ENCODE data around the gene GALNT17. TPM values are rescaled to one million over a fixed set of nuclear protein-coding genes. Genes with fewer than 3 reads are reported as not detected.

The GALNT17 gene
- total RNA-seq, 1 donor from 2014 or later = 2.2 TPM

GRCh38 chr7:71385330-71385729, 253.4 kb downstream of the GALNT17 start:
- DNase-seq (ENCODE audit: low spot score) = no peak

- DNase-seq (ENCODE audit: low spot score) = no peak
Observed at GRCh38 chr7:71386152-71386785, 254.3 kb downstream of the GALNT17 start.

GRCh38 chr7:71388181-71388580, 256.2 kb downstream of the GALNT17 start:
- DNase-seq (ENCODE audit: low spot score) = no peak

- DNase-seq (ENCODE audit: low spot score) = no peak
Observed at GRCh38 chr7:71389976-71390375, 258.0 kb downstream of the GALNT17 start.

- no peak for DNase-seq (ENCODE audit: low spot score)
Observed at GRCh38 chr7:71393661-71394060, 261.7 kb downstream of the GALNT17 start.

- DNase-seq (ENCODE audit: low spot score) = no peak
Observed at GRCh38 chr7:71402684-71403083, 270.7 kb downstream of the GALNT17 start.

GRCh38 chr7:71403202-71403946, 271.4 kb downstream of the GALNT17 start:
- no peak for DNase-seq (ENCODE audit: low spot score)

- DNase-seq (ENCODE audit: low spot score) = no peak
Observed at GRCh38 chr7:71404726-71405345, 272.9 kb downstream of the GALNT17 start.

- no peak for DNase-seq (ENCODE audit: low spot score)
Observed at GRCh38 chr7:71408271-71408670, 276.3 kb downstream of the GALNT17 start.

GRCh38 chr7:71409550-71410157, 277.7 kb downstream of the GALNT17 start:
- DNase-seq (ENCODE audit: low spot score) = no peak

- DNase-seq (ENCODE audit: low spot score) = no peak
Observed at GRCh38 chr7:71411475-71411874, 279.5 kb downstream of the GALNT17 start.

- no peak for DNase-seq (ENCODE audit: low spot score)
Observed at GRCh38 chr7:71414490-71414889, 282.5 kb downstream of the GALNT17 start.

GRCh38 chr7:71419546-71420337, 287.8 kb downstream of the GALNT17 start:
- DNase-seq (ENCODE audit: low spot score) = no peak

GRCh38 chr7:71422104-71422503, 290.2 kb downstream of the GALNT17 start:
- no peak for DNase-seq (ENCODE audit: low spot score)

GRCh38 chr7:71424166-71425035, 292.5 kb downstream of the GALNT17 start:
- no peak for DNase-seq (ENCODE audit: low spot score)

- no peak for DNase-seq (ENCODE audit: low spot score)
Observed at GRCh38 chr7:71429083-71429482, 297.1 kb downstream of the GALNT17 start.

GRCh38 chr7:71430246-71430645, 298.3 kb downstream of the GALNT17 start:
- no peak for DNase-seq (ENCODE audit: low spot score)

GRCh38 chr7:71439321-71439720, 307.4 kb downstream of the GALNT17 start:
- DNase-seq (ENCODE audit: low spot score) = no peak

GRCh38 chr7:71442492-71443190, 310.7 kb downstream of the GALNT17 start:
- DNase-seq (ENCODE audit: low spot score) = no peak

- no peak for DNase-seq (ENCODE audit: low spot score)
Observed at GRCh38 chr7:71443191-71443530, 311.2 kb downstream of the GALNT17 start.

Data from mesenteric fat pad (tissue), 1 donor.